Testis (tissue), 3 donors: ENCODE measurements around the gene NR5A1. TPM values are rescaled to one million over a fixed set of nuclear protein-coding genes. Genes with fewer than 3 reads are reported as not detected.

Experiments used
- DNase-seq: peaks from one replicate; pipeline ENCODE4 v3.0.0-alpha.2; 2019
- H3K27ac ChIP-seq, 2 donors: fragments of 200-600 bp; sonication (generic); one replicate each; pipeline ENCODE4 v1.5.1; 2019
- H3K27me3 ChIP-seq: fragments of 200-600 bp; sonication (generic); one replicate; pipeline ENCODE4 v1.5.1; 2019
- H3K36me3 ChIP-seq: fragments of 200-600 bp; sonication (generic); one replicate; pipeline ENCODE4 v1.5.1; 2017; ENCODE audit warnings: low read depth; ENCODE audit errors: missing control alignments
- H3K4me1 ChIP-seq: fragments of 200-600 bp; sonication (generic); one replicate; pipeline ENCODE4 v1.5.1; 2019
- H3K4me3 ChIP-seq, 2 donors: fragments of 200-600 bp; sonication (generic); one replicate each; pipeline ENCODE4 v1.5.1; 2017 to 2019
- H3K9me3 ChIP-seq: fragments of 200-600 bp; sonication (generic); one replicate; pipeline ENCODE4 v1.5.1; 2017
- POLR2A ChIP-seq: fragments of 450-650 bp; IDR thresholded peaks from one replicate; pipeline ENCODE4 v1.6.1; 2017; ENCODE audit warnings: antibody characterized with exemption, mild to moderate bottlenecking, moderate library complexity
- WGBS, 2 donors: methylation state at CpG; one replicate each; pipeline ENCODE4 v1.1.5; 2018; 5-methylcytosine and 5-hydroxymethylcytosine counted together
- intact Hi-C: fragments of 100-400 bp; cut with DNase I; formaldehyde crosslinking; loops from one replicate; pipeline ENCODE4 v1.15.1; 2023; ENCODE audit warnings: low total_unique reads
- polyA plus RNA-seq: library from polyadenylated mRNA; stranded (reverse); fragments of 350-450 nt; fragmentation: Illumina TruSeq; extraction: RNeasy Lipid Tissue Mini Kit (QIAGEN cat#74804); gene quantifications from one replicate; pipeline ENCODE4 v1.2.3, GENCODE V29; 2014; ENCODE audit warnings: low read depth, low replicate concordance; ENCODE audit not compliant: insufficient read depth
- total RNA-seq, 2 donors: library from RNA; depleted of rRNA; stranded (reverse); fragments of >200 nt; gene quantifications; one replicate each; pipeline ENCODE4 v1.2.3, GENCODE V29; 2016
- TF ChIP-seq, protein P1 (sequence below), 3 experiments: fragments of 450-650 bp in 2 of 3; fragments of 200-600 bp in 1 of 3; sonication (generic) in 1 of 3; IDR thresholded peaks; one replicate each; pipeline ENCODE4 v1.5.1; 2016 to 2019; ENCODE audit warnings: antibody characterized with exemption in 3 of 3, mild to moderate bottlenecking in 2 of 3, moderate library complexity in 1 of 3

The NR5A1 gene
- total and polyA plus RNA-seq, 3 donors from 2014 or later = 28.7 to 65.2 (median 43.5) TPM

DNA sequence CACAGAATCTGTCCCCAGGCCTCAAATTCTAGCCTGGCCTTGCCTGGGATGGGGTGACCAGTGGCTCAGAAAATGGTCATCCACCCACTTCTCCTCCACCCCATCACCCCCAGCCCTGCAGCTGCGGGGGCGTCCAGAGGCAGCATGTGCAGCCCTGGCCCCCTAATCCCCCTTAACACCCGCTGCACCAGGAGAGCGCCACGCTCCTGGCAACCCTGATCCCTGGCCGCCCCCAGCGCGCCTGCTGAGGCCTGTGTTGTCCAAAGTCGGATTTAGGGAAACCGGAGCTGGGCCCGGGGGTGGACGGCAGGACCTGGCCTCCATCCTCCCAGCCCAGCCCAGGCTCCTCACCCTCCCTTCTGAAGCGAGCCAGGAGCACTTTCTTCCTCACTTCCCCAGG is 22.0 kb downstream of the NR5A1 start:
- H3K27me3 ChIP-seq = no peaks in the 10 kb centered on the region
- no peak for DNase-seq
- no peaks in the 10 kb centered on the region for H3K36me3 ChIP-seq
- TF ChIP-seq POLR2A = no peak
- TF ChIP-seq, protein P1, sequence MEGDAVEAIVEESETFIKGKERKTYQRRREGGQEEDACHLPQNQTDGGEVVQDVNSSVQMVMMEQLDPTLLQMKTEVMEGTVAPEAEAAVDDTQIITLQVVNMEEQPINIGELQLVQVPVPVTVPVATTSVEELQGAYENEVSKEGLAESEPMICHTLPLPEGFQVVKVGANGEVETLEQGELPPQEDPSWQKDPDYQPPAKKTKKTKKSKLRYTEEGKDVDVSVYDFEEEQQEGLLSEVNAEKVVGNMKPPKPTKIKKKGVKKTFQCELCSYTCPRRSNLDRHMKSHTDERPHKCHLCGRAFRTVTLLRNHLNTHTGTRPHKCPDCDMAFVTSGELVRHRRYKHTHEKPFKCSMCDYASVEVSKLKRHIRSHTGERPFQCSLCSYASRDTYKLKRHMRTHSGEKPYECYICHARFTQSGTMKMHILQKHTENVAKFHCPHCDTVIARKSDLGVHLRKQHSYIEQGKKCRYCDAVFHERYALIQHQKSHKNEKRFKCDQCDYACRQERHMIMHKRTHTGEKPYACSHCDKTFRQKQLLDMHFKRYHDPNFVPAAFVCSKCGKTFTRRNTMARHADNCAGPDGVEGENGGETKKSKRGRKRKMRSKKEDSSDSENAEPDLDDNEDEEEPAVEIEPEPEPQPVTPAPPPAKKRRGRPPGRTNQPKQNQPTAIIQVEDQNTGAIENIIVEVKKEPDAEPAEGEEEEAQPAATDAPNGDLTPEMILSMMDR (IDR thresholded peaks at IDR 0.05) = no peak
- H3K4me3 ChIP-seq = no peak overlapping the region
- H3K4me1 ChIP-seq = no peaks in the 10 kb centered on the region
- intact Hi-C loops = no loop called here
- no peak overlapping the region for H3K27ac ChIP-seq
- WGBS, 2 donors = 70 to 84% methylated on average over 5 to 12 of the region's 13 CpGs
- H3K9me3 ChIP-seq = no peaks in the 10 kb centered on the region

DNA sequence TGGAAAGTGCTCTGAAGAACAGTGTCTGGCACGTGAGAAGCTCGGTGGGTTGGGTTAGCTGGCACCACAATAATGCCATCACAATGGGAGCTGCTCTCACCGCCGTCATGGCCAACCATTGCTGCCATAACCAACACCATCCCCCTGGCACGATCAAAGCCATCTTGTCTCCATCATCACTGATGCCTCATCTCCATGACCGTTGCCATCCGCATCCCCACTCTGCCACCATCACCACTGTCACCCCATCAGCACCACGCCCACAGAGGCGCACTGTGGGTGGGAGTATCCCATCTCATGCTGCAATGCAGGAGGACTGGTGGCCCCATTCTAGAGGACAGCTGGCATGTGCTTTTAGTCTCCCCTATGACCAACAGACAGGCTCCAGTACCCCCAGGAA is 23.7 kb downstream of the NR5A1 start:
- no peak for DNase-seq
- H3K9me3 ChIP-seq = no peaks in the 10 kb centered on the region
- no peaks in the 10 kb centered on the region for H3K36me3 ChIP-seq
- H3K4me3 ChIP-seq = no peak overlapping the region
- no peak overlapping the region for H3K27ac ChIP-seq
- TF ChIP-seq, protein P1 (IDR thresholded peaks at IDR 0.05) = no peak
- H3K4me1 ChIP-seq = no peaks in the 10 kb centered on the region
- H3K27me3 ChIP-seq = no peaks in the 10 kb centered on the region
- intact Hi-C loops = no loop called here
- 95 to 100% methylated on average over 9 of the region's 9 CpGs for WGBS, 2 donors

DNA sequence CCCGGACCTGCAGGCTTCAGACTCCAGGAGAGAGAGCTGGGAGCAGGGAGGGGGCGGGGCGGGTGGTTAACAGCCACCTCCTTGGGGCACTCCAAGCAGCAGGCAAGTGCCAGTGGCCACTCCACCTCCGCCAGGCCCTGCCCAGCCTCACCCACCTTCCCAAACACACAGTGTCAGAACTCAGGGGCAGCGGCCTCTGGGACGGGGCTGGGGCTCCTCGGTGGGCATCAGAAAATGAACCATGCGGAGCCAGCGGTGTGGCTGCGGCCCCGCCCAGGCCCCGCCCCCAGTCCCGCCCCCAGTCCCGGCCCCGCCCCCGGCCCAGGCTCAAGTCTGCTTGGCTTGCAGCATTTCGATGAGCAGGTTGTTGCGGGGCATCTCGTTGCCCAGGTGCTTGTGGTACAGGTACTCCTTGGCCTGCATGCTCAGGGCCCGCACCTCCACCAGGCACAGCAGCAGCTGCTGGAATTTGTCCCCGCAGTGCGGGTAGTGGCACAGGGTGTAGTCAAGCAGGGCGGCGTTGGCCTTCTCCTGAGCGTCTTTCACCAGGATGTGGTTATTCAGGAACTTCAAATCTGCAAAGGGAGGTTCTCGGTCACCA is 24.7 kb downstream of the NR5A1 start:
- H3K27me3 ChIP-seq = no peaks in the 10 kb centered on the region
- intact Hi-C loops = no loop called here

DNA sequence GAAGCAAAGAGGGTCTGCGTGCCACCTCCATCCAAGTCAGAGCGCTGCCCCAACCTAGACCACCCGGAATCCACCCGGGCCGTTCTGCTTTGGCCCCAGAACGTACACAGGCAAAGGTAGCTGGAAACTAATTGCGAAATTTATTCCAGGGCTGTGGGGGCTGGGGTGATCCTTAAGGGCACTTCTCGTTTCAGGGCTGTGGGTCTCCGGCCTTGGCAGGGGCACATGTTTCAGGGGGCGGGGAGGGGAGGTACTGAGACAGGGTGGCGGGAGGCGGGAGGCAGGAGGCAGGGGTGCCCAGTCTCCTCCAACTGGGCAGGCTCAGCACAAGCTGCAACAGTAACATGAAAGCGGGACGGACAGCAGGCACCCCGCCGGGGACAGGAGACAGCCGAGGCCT is 26.1 kb downstream of the NR5A1 start:
- no peak for DNase-seq
- no peaks in the 10 kb centered on the region for H3K9me3 ChIP-seq
- H3K27ac ChIP-seq = no peak overlapping the region
- no peak for TF ChIP-seq POLR2A
- TF ChIP-seq, protein P1 (IDR thresholded peaks at IDR 0.05) = no peak
- no peaks in the 10 kb centered on the region for H3K27me3 ChIP-seq
- no peaks in the 10 kb centered on the region for H3K4me1 ChIP-seq
- no peaks in the 10 kb centered on the region for H3K36me3 ChIP-seq
- no peak overlapping the region for H3K4me3 ChIP-seq
- whole genome bisulfite sequencing, 2 donors = 66 to 75% methylated on average over 10 to 17 of the region's 17 CpGs
- intact Hi-C loops = no loop called here

More for the DNA sequence above, 24.7 kb downstream of the NR5A1 start:
- Histone ChIP-seq H3K36me3 (no peaks in the 10 kb centered on the region), H3K4me1 (no peaks in the 10 kb centered on the region), H3K4me3 (no peak overlapping the region), H3K27ac (no peak overlapping the region), H3K9me3 (no peaks in the 10 kb centered on the region)
- TF ChIP-seq, protein P1 (IDR thresholded peaks at IDR 0.05) = no peak
- TF ChIP-seq POLR2A = no peak
- 55 to 84% methylated on average over 7 to 22 of the region's 26 CpGs for WGBS, 2 donors
- DNase-seq = no peak

DNA sequence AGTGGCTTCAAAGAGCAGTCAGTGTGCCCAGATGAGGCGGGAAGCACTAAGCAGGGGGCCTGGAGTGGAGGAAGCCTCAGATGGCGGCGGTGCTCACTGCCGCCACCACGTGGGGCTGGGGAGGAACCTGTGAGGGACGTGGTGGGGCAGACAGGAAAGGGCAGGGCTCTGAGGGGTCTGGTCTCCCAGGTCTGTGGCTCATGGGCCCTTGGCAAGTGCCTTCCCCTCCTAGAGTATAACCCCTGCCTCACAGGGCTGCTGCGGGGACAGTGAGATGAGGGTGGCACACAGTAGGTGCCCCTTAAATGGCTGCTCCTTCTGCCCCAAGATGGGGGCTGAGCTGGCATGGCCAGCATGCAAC is 26.6 kb downstream of the NR5A1 start:
- whole genome bisulfite sequencing, 2 donors = 66 to 100% methylated on average over 1 to 7 of the region's 7 CpGs
- H3K4me1 ChIP-seq = no peaks in the 10 kb centered on the region
- no peak overlapping the region for H3K27ac ChIP-seq
- no peaks in the 10 kb centered on the region for H3K27me3 ChIP-seq
- intact Hi-C loops = no loop called here
- no peaks in the 10 kb centered on the region for H3K36me3 ChIP-seq
- no peak overlapping the region for H3K4me3 ChIP-seq
- TF ChIP-seq POLR2A = no peak
- TF ChIP-seq, protein P1 (IDR thresholded peaks at IDR 0.05) = no peak
- no peaks in the 10 kb centered on the region for H3K9me3 ChIP-seq
- DNase-seq = no peak
